Osteocyte (in vitro differentiated cells): ENCODE measurements around the gene ATP11C. TPM values are rescaled to one million over a fixed set of nuclear protein-coding genes. Genes with fewer than 3 reads are reported as not detected.
"Not testable (repeated sequence)": the region's sequence is repeated elsewhere in the genome, so short reads cannot be mapped to it uniquely, and the experiment has no call there.

ENCODE experiments used
- DNase-seq: peaks from one replicate; pipeline ENCODE4 v3.0.0; 2021; ENCODE audit warnings: mixed read lengths; ENCODE audit not compliant: unreplicated experiment; ENCODE audit errors: extremely low spot score
- H3K27ac Mint-ChIP-seq: one replicate; pipeline ENCODE4 v1.8.0; 2021; ENCODE audit warnings: mild to moderate bottlenecking, mixed read lengths; ENCODE audit not compliant: unreplicated experiment
- H3K27me3 Mint-ChIP-seq: one replicate; pipeline ENCODE4 v1.8.0; 2021; ENCODE audit warnings: mixed read lengths; ENCODE audit not compliant: unreplicated experiment
- H3K36me3 Mint-ChIP-seq: one replicate; pipeline ENCODE4 v1.8.0; 2021; ENCODE audit warnings: mixed read lengths; ENCODE audit not compliant: unreplicated experiment
- H3K4me1 Mint-ChIP-seq: one replicate; pipeline ENCODE4 v1.8.0; 2021; ENCODE audit warnings: mixed read lengths; ENCODE audit not compliant: unreplicated experiment
- H3K4me3 Mint-ChIP-seq: one replicate; pipeline ENCODE4 v1.8.0; 2021; ENCODE audit warnings: mild to moderate bottlenecking, moderate library complexity, mixed read lengths; ENCODE audit not compliant: unreplicated experiment
- H3K9me3 Mint-ChIP-seq: one replicate; pipeline ENCODE4 v1.8.0; 2021; ENCODE audit warnings: mixed read lengths; ENCODE audit not compliant: unreplicated experiment
- CTCF ChIP-seq: fragments of 200-600 bp; sonication (generic); IDR thresholded peaks from 2 replicates; pipeline ENCODE4 v1.5.0; 2021; ENCODE audit warnings: antibody characterized with exemption, mild to moderate bottlenecking, moderate library complexity
- total RNA-seq: library from RNA; stranded (reverse); gene quantifications from 2 replicates; pipeline ENCODE4 v1.2.1, GENCODE V29; 2021

ATP11C gene
- total RNA-seq, 1 donor from 2014 or later = 24.1 TPM

- Mint-ChIP-seq H3K4me3 (peak overlapping the region; percentile 78), H3K9me3 (peaks cover 5% of the 10 kb centered on the region), H3K4me1 (peaks cover 42% of the 10 kb centered on the region), H3K27me3 (no peaks in the 10 kb centered on the region), H3K36me3 (no peaks in the 10 kb centered on the region), H3K27ac (peak overlapping the region; percentile 51)
- no peak for DNase-seq
- TF ChIP-seq CTCF = no peak
Observed at GRCh38 chrX:139929876-139930275, 3.0 kb downstream of the ATP11C start.

- H3K9me3 Mint-ChIP-seq = peaks cover 5% of the 10 kb centered on the region
- H3K27ac Mint-ChIP-seq = no peak overlapping the region
- no peak for DNase-seq
- H3K27me3 Mint-ChIP-seq = no peaks in the 10 kb centered on the region
- H3K4me1 Mint-ChIP-seq = peaks cover 31% of the 10 kb centered on the region
- no peak for TF ChIP-seq CTCF
- H3K36me3 Mint-ChIP-seq = peaks cover 2% of the 10 kb centered on the region
- no peak overlapping the region for H3K4me3 Mint-ChIP-seq
Observed at GRCh38 chrX:139924696-139925095, 8.2 kb downstream of the ATP11C start.

- DNase-seq = no peak
Observed at GRCh38 chrX:139924069-139924695, 8.7 kb downstream of the ATP11C start.

GRCh38 chrX:139921142-139921541, 11.7 kb downstream of the ATP11C start:
- H3K27ac Mint-ChIP-seq, H3K4me1 Mint-ChIP-seq, DNase-seq, H3K4me3 Mint-ChIP-seq, H3K36me3 Mint-ChIP-seq, H3K27me3 Mint-ChIP-seq: not testable (repeated sequence)
- peaks cover 10% of the 10 kb centered on the region for H3K9me3 Mint-ChIP-seq

More at GRCh38 chrX:139924069-139924695, 8.7 kb downstream of the ATP11C start:
- H3K4me1 Mint-ChIP-seq = peaks cover 26% of the 10 kb centered on the region
- peaks cover 5% of the 10 kb centered on the region for H3K9me3 Mint-ChIP-seq
- no peak overlapping the region for H3K4me3 Mint-ChIP-seq
- H3K36me3 Mint-ChIP-seq = peaks cover 2% of the 10 kb centered on the region
- no peaks in the 10 kb centered on the region for H3K27me3 Mint-ChIP-seq
- no peak for TF ChIP-seq CTCF
- no peak overlapping the region for H3K27ac Mint-ChIP-seq

- no peak overlapping the region for H3K27ac Mint-ChIP-seq
Observed at GRCh38 chrX:139920316-139920715, 12.5 kb downstream of the ATP11C start.

More at GRCh38 chrX:139920316-139920715, 12.5 kb downstream of the ATP11C start:
- Mint-ChIP-seq H3K9me3 (peaks cover 5% of the 10 kb centered on the region), H3K4me1 (peaks cover 4% of the 10 kb centered on the region), H3K4me3 (no peak overlapping the region), H3K36me3 (peaks cover 2% of the 10 kb centered on the region), H3K27me3 (no peaks in the 10 kb centered on the region)
- TF ChIP-seq CTCF = no peak
- no peak for DNase-seq
